ENCODE measurements around the gene PTER. TPM values are rescaled to one million over a fixed set of nuclear protein-coding genes. Genes with fewer than 3 reads are reported as not detected.

Gene PTER
- total RNA-seq, 2 experiments from 2014 or later, result 8.2 to 9.7 TPM

- H3K4me1 Mint-ChIP-seq (ENCODE audit: low read depth), result no peaks in the 10 kb centered on the region
- no peak overlapping the region for H3K27ac Mint-ChIP-seq
- H3K27me3 Mint-ChIP-seq, result peaks cover 28% of the 10 kb centered on the region
- ATAC-seq (ENCODE audit: poor library complexity) (no peak), DNase-seq (no peak)
- POLR2A ChIA-PET, result no interaction called here
- no peak overlapping the region for H3K4me3 ChIP-seq (ENCODE audit: low read length)
- H3K36me3 Mint-ChIP-seq (ENCODE audit: low read depth), result no peaks in the 10 kb centered on the region
- intact Hi-C loops (cut with DNase I, micrococcal nuclease), result loop anchor here (10.0 kb wide), 1 partner anchor 643 kb away; no protein-coding TSS in a partner anchor
- H3K27ac ChIP-seq (ENCODE audit: low read depth in 1 of 2, low read length in 2 of 2), result no peak overlapping the region
- H3K9me3 ChIP-seq (ENCODE audit: control insufficient read depth in 1 of 2, insufficient read depth in 1 of 2, low read length in 2 of 2), result no peaks in the 10 kb centered on the region
- CTCF ChIA-PET, result no interaction called here
- no peaks in the 10 kb centered on the region for H3K4me1 ChIP-seq (ENCODE audit: insufficient read depth, low read length)
- peaks cover 2% of the 10 kb centered on the region for H3K9me3 Mint-ChIP-seq
- H3K4me3 Mint-ChIP-seq, result no peak overlapping the region
- no peaks in the 10 kb centered on the region for H3K36me3 ChIP-seq (ENCODE audit: insufficient read depth, low read length)
- no peak for TF ChIP-seq CTCF (IDR thresholded peaks at IDR 0.05)
- peaks cover 0 to 4% of the 10 kb centered on the region in 2 experiments for H3K27me3 ChIP-seq (ENCODE audit: control insufficient read depth in 1 of 2, insufficient read depth in 2 of 2, low read length in 2 of 2)
Measured at GRCh38 chr10:16547973-16548372, 111.2 kb downstream of the PTER start.

GRCh38 chr10:16559236-16559773, 122.5 kb downstream of the PTER start:
- peaks cover 5% of the 10 kb centered on the region for H3K9me3 Mint-ChIP-seq
- ChIA-PET CTCF (no interaction called here), POLR2A (no interaction called here)
- no peak overlapping the region for H3K27ac Mint-ChIP-seq
- Histone ChIP-seq H3K27ac (ENCODE audit: low read depth in 1 of 2, low read length in 2 of 2) (no peak overlapping the region), H3K9me3 (ENCODE audit: control insufficient read depth in 1 of 2, insufficient read depth in 1 of 2, low read length in 2 of 2) (peaks cover 0 to 5% of the 10 kb centered on the region in 2 experiments), H3K36me3 (ENCODE audit: insufficient read depth, low read length) (no peaks in the 10 kb centered on the region), H3K27me3 (ENCODE audit: control insufficient read depth in 1 of 2, insufficient read depth in 2 of 2, low read length in 2 of 2) (peaks cover 4 to 7% of the 10 kb centered on the region in 2 experiments), H3K4me1 (ENCODE audit: insufficient read depth, low read length) (no peaks in the 10 kb centered on the region), H3K4me3 (ENCODE audit: low read length) (no peak overlapping the region)
- H3K4me1 Mint-ChIP-seq (ENCODE audit: low read depth), result no peaks in the 10 kb centered on the region
- no peak overlapping the region for H3K4me3 Mint-ChIP-seq
- H3K27me3 Mint-ChIP-seq, result peaks cover 51% of the 10 kb centered on the region
- ATAC-seq (ENCODE audit: poor library complexity) (no peak), DNase-seq (no peak)
- H3K36me3 Mint-ChIP-seq (ENCODE audit: low read depth), result no peaks in the 10 kb centered on the region
- no peak for TF ChIP-seq CTCF (IDR thresholded peaks at IDR 0.05)
- intact Hi-C loops (cut with DNase I, micrococcal nuclease), result no loop called here

GRCh38 chr10:16562891-16563290, 126.1 kb downstream of the PTER start:
- ATAC-seq (ENCODE audit: poor library complexity) (no peak), DNase-seq (no peak)
- no peak overlapping the region for H3K4me3 ChIP-seq (ENCODE audit: low read length)
- Mint-ChIP-seq H3K4me3 (no peak overlapping the region), H3K36me3 (ENCODE audit: low read depth) (no peaks in the 10 kb centered on the region), H3K27me3 (peaks cover 55% of the 10 kb centered on the region), H3K27ac (no peak overlapping the region), H3K4me1 (ENCODE audit: low read depth) (no peaks in the 10 kb centered on the region), H3K9me3 (peaks cover 2% of the 10 kb centered on the region)
- intact Hi-C loops (cut with DNase I, micrococcal nuclease), result no loop called here
- H3K9me3 ChIP-seq (ENCODE audit: control insufficient read depth in 1 of 2, insufficient read depth in 1 of 2, low read length in 2 of 2), result peaks cover 0 to 5% of the 10 kb centered on the region in 2 experiments
- H3K27me3 ChIP-seq (ENCODE audit: control insufficient read depth in 1 of 2, insufficient read depth in 2 of 2, low read length in 2 of 2), result peaks cover 9 to 10% of the 10 kb centered on the region in 2 experiments
- H3K36me3 ChIP-seq (ENCODE audit: insufficient read depth, low read length), result no peaks in the 10 kb centered on the region
- TF ChIP-seq CTCF (IDR thresholded peaks at IDR 0.05), result no peak
- ChIA-PET POLR2A (no interaction called here), CTCF (interaction anchor here (0.6 kb wide), 1 partner anchor 640 kb away, joined by 3 read pairs; no protein-coding TSS in a partner anchor)
- no peaks in the 10 kb centered on the region for H3K4me1 ChIP-seq (ENCODE audit: insufficient read depth, low read length)
- H3K27ac ChIP-seq (ENCODE audit: low read depth in 1 of 2, low read length in 2 of 2), result no peak overlapping the region

Other genes with a start within 250 kb of the PTER start
- gene C1QL3, start 84.9 kb downstream of the PTER start, total RNA-seq, result not detected

All from CD4-positive, alpha-beta T cell (primary cell).